K562 (cell line): Measurements from ENCODE around the gene CORO6. TPM values are rescaled to one million over a fixed set of nuclear protein-coding genes. Genes with fewer than 3 reads are reported as not detected.

Source experiments
- BRD9 ChIP-seq: fragments of 450-650 bp; IDR thresholded peaks from 2 replicates; pipeline ENCODE4 v1.6.1; 2018; ENCODE audit warnings: low read depth; ENCODE audit not compliant: partially characterized antibody
- COPS2 ChIP-seq: fragments of 450-650 bp; conservative IDR thresholded peaks from 2 replicates; pipeline ENCODE4 v1.6.1; 2016; ENCODE audit warnings: mild to moderate bottlenecking, moderate library complexity
- CREM ChIP-seq: IDR thresholded peaks from 2 replicates; pipeline ENCODE4 v1.6.1; 2014; ENCODE audit warnings: antibody characterized with exemption, low read depth
- ELF4 ChIP-seq: fragments of 450-650 bp; formaldehyde crosslinking; IDR thresholded peaks from 2 replicates; pipeline ENCODE4 v1.4.0; 2022; ENCODE audit warnings: missing genetic modification characterization
- MAZ ChIP-seq, 2 experiments: fragments of 450-650 bp in 1 of 2; sonication (generic) in 1 of 2; formaldehyde crosslinking; IDR thresholded peaks in 1 of 2; conservative IDR thresholded peaks in 1 of 2; 2 replicates each; pipeline versions ENCODE4 v1.4.0 to v1.5.0; 2020; ENCODE audit warnings: mild to moderate bottlenecking in 1 of 2, missing genetic modification reagents in 1 of 2
- NFATC3 ChIP-seq: fragments of 450-650 bp; IDR thresholded peaks from 2 replicates; pipeline ENCODE4 v1.6.1; 2017; ENCODE audit warnings: mild to moderate bottlenecking
- RB1 ChIP-seq: fragments of 450-650 bp; IDR thresholded peaks from 2 replicates; pipeline ENCODE4 v1.6.1; 2017; ENCODE audit warnings: low read depth, mild to moderate bottlenecking
- RCOR1 ChIP-seq, 2 experiments: IDR thresholded peaks; 2 replicates each; pipeline ENCODE4 v1.6.1; 2012; ENCODE audit warnings: low read depth in 2 of 2, low read length in 2 of 2, borderline replicate concordance in 1 of 2, improper control_type of control experiment in 1 of 2
- SIRT6 ChIP-seq: IDR thresholded peaks from one replicate; pipeline ENCODE4 v1.6.1; 2012; ENCODE audit warnings: low read depth, mild to moderate bottlenecking, control low read depth, inconsistent platforms, low read length, moderate library complexity
- SMAD4 ChIP-seq: fragments of 250-450 bp; sonication (Bioruptor Pico); conservative IDR thresholded peaks from 2 replicates; pipeline ENCODE4 v1.8.0; 2021; ENCODE audit warnings: inconsistent platforms, mild to moderate bottlenecking, moderate library complexity
- TCF7 ChIP-seq: sonication (generic); IDR thresholded peaks from 2 replicates; pipeline ENCODE4 v1.6.1; 2016; ENCODE audit warnings: antibody characterized with exemption, borderline replicate concordance
- YY1 ChIP-seq, 3 experiments: IDR thresholded peaks; 2 replicates each; pipeline ENCODE4 v1.6.1; 2011; ENCODE audit warnings: low read length in 2 of 3, mild to moderate bottlenecking in 2 of 3, moderate library complexity in 2 of 3, borderline replicate concordance in 1 of 3, control low read depth in 1 of 3, low read depth in 1 of 3; ENCODE audit not compliant: insufficient read depth in 3 of 3, insufficient replicate concordance in 2 of 3, control insufficient read depth in 1 of 3, insufficient read length in 1 of 3; ENCODE audit errors: extremely low read depth in 1 of 3
- ZNF143 ChIP-seq: sonication (generic); formaldehyde crosslinking; IDR thresholded peaks from 2 replicates; pipeline ENCODE4 v1.9.0; 2022; ENCODE audit warnings: mild to moderate bottlenecking, missing genetic modification reagents
- ZNF184 ChIP-seq: sonication (generic); formaldehyde crosslinking; IDR thresholded peaks from 2 replicates; pipeline ENCODE4 v1.5.0; 2020; ENCODE audit warnings: missing genetic modification reagents
- ZNF551 ChIP-seq: fragments of 250-450 bp; sonication (Bioruptor Pico); IDR thresholded peaks from 2 replicates; pipeline ENCODE4 v1.5.0; 2021; ENCODE audit warnings: mild to moderate bottlenecking, moderate library complexity
- polyA plus RNA-seq, 8 experiments: library from polyadenylated mRNA; depleted of rRNA in 4 of 8; stranded (reverse) in 5 of 8; unstranded in 3 of 8; fragments of >200 nt; fragmentation: Nextera tagmentation in 2 of 8; fragmentation: Illumina TruSeq in 1 of 8; extraction: Ambion mirVana in 2 of 8; extraction: Trizol in 1 of 8; gene quantifications; 2 replicates each; pipeline versions ENCODE4 v1.2.1 to v1.2.3, GENCODE V29; 2011 to 2014; ENCODE audit warnings: inconsistent platforms in 1 of 8, missing spikeins in 1 of 8
- total RNA-seq, 7 experiments: library from RNA; depleted of rRNA in 6 of 7; stranded (reverse); fragments of >200 nt in 6 of 7; fragmentation: Illumina TruSeq in 2 of 7; extraction: Trizol in 2 of 7; gene quantifications; 2 replicates each; pipeline versions ENCODE4 v1.2.1 to v1.2.3, GENCODE V29; 2011 to 2021; ENCODE audit warnings: low replicate concordance in 1 of 7
- TF ChIP-seq, protein P1 (sequence below), 2 experiments: IDR thresholded peaks in 1 of 2; conservative IDR thresholded peaks in 1 of 2; 2 replicates each; pipeline ENCODE4 v1.6.1; 2016; ENCODE audit warnings: low read depth in 2 of 2, mild to moderate bottlenecking in 1 of 2, missing compliant biosample characterization in 1 of 2, missing genetic modification characterization in 1 of 2, moderate library complexity in 1 of 2
- TF ChIP-seq, protein P2 (sequence below): fragments of 200-800 bp; sonication (Bioruptor generic); IDR thresholded peaks from 2 replicates; pipeline ENCODE4 v1.6.1; 2017; ENCODE audit warnings: missing genetic modification characterization, missing compliant biosample characterization
- TF ChIP-seq, protein P3 (sequence below): fragments of 450-650 bp; conservative IDR thresholded peaks from 2 replicates; pipeline ENCODE4 v1.6.1; 2016; ENCODE audit warnings: missing genetic modification characterization, low read depth, mild to moderate bottlenecking, missing compliant biosample characterization, moderate library complexity
- TF ChIP-seq, protein P4 (sequence below): fragments of 200-800 bp; sonication (Bioruptor generic); IDR thresholded peaks from 2 replicates; pipeline ENCODE4 v1.6.1; 2017; ENCODE audit warnings: missing genetic modification characterization, missing compliant biosample characterization

Gene CORO6
- total and polyA plus RNA-seq, 9 of the 15 experiments (the other 6 are each of a cell fraction or from before 2014, with no cell fraction given): 0.04 to 11.9 (median 2.4) TPM

DNA sequence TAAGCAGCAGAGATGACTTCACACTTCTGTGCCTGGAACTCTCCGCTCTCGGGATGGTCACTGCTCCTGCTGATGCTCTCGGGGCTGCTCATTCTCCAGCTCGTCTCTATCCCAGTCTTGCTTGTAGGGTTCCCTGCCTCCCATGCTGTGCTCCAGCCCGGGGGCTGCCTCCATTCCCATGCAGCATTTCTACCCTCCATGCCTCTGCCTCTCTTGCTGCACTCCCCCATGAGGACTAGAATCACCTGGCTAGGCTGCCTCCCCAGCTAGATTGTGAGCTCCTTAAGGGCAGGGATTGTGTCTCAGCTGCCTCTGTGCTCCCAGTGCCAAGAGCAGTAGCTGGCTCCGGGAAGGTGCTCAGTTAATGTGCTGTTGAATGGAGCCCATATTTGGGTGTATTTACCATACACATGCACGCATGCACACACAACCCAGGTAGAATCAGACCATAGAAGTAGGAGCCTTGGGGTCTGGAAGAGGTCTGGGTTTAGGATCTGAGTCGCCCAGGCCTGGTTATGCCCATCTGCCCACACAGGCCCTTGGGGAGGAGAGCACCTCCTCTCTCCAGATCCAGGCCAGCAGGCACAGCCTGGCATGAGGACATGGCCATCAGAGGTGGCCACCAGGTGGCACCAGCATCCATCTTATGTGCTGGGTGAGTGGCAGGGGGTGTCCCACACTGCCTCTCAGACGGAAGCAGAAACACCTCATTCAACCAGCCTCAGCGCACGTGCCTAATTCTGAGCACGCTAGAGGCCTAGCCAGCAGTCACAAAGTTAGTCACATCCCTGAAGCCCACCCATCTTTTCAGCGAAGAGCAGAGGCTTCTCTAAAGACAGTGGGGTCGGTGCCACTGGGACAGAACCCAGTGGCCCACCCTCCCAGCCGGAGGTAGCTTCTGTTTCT lies 42.6 kb downstream of the CORO6 start (continued):
- TF ChIP-seq TCF7 (0 out of 2 replicates have a peak, but pooled peaks have one; percentile 41), MAZ (CRISPR knock-in tag; conservative IDR thresholded peaks at IDR 0.05 in 1 of 2, IDR thresholded peaks at IDR 0.05 in 1 of 2) (peak; percentile 19 to 46; a peak in 2 of 4 replicates), COPS2 (no peak), SMAD4 (CRISPR knock-in tag) (0 out of 2 replicates have a peak, but pooled peaks have one; percentile 32), NFATC3 (no peak), ZNF184 (CRISPR knock-in tag) (no peak), CREM (peak; percentile 55; the same call in 1 of the 2 replicates), ELF4 (CRISPR knock-in tag) (no peak), BRD9 (no peak), YY1 (IDR thresholded peaks at IDR 0.05; ENCODE audit: borderline replicate concordance in 1 of 3, control insufficient read depth in 1 of 3, extremely low read depth in 1 of 3, insufficient read depth in 3 of 3, insufficient read length in 1 of 3, insufficient replicate concordance in 2 of 3, low read depth in 1 of 3, low read length in 2 of 3) (peak in 1 of 3 experiments; percentile 43), RB1 (peak; percentile 35; the same call in 1 of the 2 replicates), SIRT6 (no peak), ZNF143 (CRISPR knock-in tag) (no peak), RCOR1 (IDR thresholded peaks at IDR 0.05; ENCODE audit: borderline replicate concordance in 1 of 2, low read depth in 2 of 2, low read length in 2 of 2) (peak in 1 of 2 experiments; percentile 42; a peak in 1 of 4 replicates), ZNF551 (CRISPR knock-in tag) (no peak)
- TF ChIP-seq, protein P1, sequence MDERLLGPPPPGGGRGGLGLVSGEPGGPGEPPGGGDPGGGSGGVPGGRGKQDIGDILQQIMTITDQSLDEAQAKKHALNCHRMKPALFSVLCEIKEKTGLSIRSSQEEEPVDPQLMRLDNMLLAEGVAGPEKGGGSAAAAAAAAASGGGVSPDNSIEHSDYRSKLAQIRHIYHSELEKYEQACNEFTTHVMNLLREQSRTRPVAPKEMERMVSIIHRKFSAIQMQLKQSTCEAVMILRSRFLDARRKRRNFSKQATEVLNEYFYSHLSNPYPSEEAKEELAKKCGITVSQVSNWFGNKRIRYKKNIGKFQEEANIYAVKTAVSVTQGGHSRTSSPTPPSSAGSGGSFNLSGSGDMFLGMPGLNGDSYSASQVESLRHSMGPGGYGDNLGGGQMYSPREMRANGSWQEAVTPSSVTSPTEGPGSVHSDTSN (CRISPR knock-in tag; IDR thresholded peaks at IDR 0.05; ENCODE audit: low read depth): peak; percentile 65
- TF ChIP-seq, protein P1 (tag; conservative IDR thresholded peaks at IDR 0.05; ENCODE audit: low read depth): peak; percentile 62
- TF ChIP-seq, protein P2, sequence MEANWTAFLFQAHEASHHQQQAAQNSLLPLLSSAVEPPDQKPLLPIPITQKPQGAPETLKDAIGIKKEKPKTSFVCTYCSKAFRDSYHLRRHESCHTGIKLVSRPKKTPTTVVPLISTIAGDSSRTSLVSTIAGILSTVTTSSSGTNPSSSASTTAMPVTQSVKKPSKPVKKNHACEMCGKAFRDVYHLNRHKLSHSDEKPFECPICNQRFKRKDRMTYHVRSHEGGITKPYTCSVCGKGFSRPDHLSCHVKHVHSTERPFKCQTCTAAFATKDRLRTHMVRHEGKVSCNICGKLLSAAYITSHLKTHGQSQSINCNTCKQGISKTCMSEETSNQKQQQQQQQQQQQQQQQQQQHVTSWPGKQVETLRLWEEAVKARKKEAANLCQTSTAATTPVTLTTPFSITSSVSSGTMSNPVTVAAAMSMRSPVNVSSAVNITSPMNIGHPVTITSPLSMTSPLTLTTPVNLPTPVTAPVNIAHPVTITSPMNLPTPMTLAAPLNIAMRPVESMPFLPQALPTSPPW (CRISPR knock-in tag): peak; percentile 53
- TF ChIP-seq, protein P3, sequence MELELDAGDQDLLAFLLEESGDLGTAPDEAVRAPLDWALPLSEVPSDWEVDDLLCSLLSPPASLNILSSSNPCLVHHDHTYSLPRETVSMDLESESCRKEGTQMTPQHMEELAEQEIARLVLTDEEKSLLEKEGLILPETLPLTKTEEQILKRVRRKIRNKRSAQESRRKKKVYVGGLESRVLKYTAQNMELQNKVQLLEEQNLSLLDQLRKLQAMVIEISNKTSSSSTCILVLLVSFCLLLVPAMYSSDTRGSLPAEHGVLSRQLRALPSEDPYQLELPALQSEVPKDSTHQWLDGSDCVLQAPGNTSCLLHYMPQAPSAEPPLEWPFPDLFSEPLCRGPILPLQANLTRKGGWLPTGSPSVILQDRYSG (tag): no peak
- TF ChIP-seq, protein P4, sequence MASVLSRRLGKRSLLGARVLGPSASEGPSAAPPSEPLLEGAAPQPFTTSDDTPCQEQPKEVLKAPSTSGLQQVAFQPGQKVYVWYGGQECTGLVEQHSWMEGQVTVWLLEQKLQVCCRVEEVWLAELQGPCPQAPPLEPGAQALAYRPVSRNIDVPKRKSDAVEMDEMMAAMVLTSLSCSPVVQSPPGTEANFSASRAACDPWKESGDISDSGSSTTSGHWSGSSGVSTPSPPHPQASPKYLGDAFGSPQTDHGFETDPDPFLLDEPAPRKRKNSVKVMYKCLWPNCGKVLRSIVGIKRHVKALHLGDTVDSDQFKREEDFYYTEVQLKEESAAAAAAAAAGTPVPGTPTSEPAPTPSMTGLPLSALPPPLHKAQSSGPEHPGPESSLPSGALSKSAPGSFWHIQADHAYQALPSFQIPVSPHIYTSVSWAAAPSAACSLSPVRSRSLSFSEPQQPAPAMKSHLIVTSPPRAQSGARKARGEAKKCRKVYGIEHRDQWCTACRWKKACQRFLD (CRISPR knock-in tag): no peak
